GM10847 (cell line): ENCODE results near the gene BRINP2.

Experiments used
- POLR2A ChIP-seq: IDR thresholded peaks from 2 replicates; pipeline ENCODE4 v1.6.1; 2011; ENCODE audit not compliant: insufficient read length; ENCODE audit errors: extremely low read depth

BRINP2 gene

GRCh38 chr1:177185209-177185608 lies 14.5 kb downstream of the BRINP2 start:
- no peak for TF ChIP-seq POLR2A

GRCh38 chr1:177186639-177187038 lies 15.9 kb downstream of the BRINP2 start:
- TF ChIP-seq POLR2A: no peak

DNA sequence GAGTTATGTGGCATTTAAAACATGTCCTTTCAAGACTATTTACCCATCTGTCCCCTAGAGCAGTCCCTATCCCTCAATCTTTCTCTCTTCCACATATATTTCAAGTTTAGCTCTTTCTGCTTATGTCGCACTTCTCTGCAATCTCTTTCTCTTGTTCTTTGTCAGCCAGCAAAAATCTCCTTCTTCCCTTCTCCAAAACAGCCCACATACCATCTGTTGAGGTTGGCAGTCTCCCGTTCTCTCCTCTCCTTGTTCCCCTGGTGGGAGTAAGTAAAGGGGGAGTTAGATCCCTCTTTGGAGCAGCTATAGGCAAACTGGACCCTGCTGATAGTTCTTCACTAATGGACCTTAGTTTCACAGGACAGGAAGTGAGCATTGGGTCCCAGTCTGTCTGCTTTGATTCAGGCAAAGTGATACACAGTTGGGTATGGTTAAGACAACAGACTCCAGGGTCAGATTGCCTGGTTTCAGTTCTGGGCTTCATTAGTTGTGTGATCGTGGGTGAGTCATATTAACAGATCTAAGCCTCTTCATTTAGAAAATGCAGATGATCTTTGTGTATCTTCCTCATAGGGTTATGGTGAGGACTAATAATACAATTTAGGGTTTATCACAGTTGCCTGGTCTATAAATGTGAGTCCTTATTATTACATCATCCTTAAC lies 19.7 kb downstream of the BRINP2 start:
- no peak for TF ChIP-seq POLR2A

GRCh38 chr1:177198243-177198642 lies 27.5 kb downstream of the BRINP2 start:
- no peak for TF ChIP-seq POLR2A

GRCh38 chr1:177200290-177200689 lies 29.5 kb downstream of the BRINP2 start:
- no peak for TF ChIP-seq POLR2A

- no peak for TF ChIP-seq POLR2A
Observed at GRCh38 chr1:177206831-177207355, 36.1 kb downstream of the BRINP2 start.

- no peak for TF ChIP-seq POLR2A
Observed at GRCh38 chr1:177208920-177209319, 38.2 kb downstream of the BRINP2 start.

GRCh38 chr1:177209357-177209756 lies 38.6 kb downstream of the BRINP2 start:
- no peak for TF ChIP-seq POLR2A

DNA sequence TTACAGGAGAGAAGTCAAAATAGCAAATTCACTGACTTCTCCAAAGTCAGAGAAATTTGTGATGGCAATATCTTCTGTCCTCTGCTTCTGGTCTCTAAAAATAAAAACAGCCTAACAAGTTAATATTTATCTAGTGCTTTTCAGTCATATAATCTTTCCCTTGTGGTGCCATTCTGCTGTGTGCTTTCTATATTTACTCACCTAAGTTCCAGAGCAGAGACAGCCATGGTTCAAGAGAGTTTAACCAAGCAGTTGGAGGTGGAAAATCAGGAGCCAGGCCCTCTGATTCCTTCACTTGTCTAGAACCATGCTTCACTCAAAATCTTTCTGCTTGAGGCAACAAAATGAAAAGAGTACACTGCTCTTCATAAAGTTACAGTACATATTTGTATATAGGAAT lies 39.3 kb downstream of the BRINP2 start:
- TF ChIP-seq POLR2A: no peak

- TF ChIP-seq POLR2A: no peak
Observed at GRCh38 chr1:177211231-177211630, 40.5 kb downstream of the BRINP2 start.

GRCh38 chr1:177216587-177217202 lies 45.9 kb downstream of the BRINP2 start:
- no peak for TF ChIP-seq POLR2A

- TF ChIP-seq POLR2A: no peak
Observed at GRCh38 chr1:177219554-177220458, 49.0 kb downstream of the BRINP2 start.

DNA sequence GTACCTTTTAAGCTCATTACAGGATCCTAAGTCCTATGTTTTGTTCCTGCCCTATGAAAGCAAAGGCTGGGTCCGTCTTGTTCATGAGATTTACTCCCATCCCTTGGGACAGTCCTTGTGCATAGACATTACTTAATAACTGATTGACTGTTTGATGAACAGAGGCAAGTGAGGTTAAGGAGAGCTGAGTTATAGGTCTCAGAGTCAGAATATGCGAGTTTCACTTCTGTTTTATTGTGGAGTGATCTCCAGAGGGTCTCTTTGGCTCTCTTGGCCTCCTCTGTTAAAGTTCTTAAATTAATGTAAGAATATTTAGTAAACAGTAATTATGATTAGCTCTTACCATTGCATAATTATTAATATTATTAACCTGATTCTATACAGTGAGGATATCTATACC lies 52.6 kb downstream of the BRINP2 start:
- no peak for TF ChIP-seq POLR2A

GRCh38 chr1:177227978-177228692 lies 57.4 kb downstream of the BRINP2 start:
- no peak for TF ChIP-seq POLR2A

GRCh38 chr1:177228693-177229065 lies 57.9 kb downstream of the BRINP2 start:
- TF ChIP-seq POLR2A: no peak

GRCh38 chr1:177229781-177230180 lies 59.0 kb downstream of the BRINP2 start:
- no peak for TF ChIP-seq POLR2A
